HuH-7 (cell line): Measurements from ENCODE around the gene LIPC.

ENCODE experiments used
- DNase-seq: peaks from one replicate; pipeline ENCODE4 v3.0.0; 2011; ENCODE audit warnings: low spot score

Gene LIPC

GRCh38 chr15:58458076-58458475 is 26.3 kb downstream of the LIPC start:
- DNase-seq = no peak

GRCh38 chr15:58459045-58459444 is 27.3 kb downstream of the LIPC start:
- no peak for DNase-seq

GRCh38 chr15:58459560-58459959 is 27.8 kb downstream of the LIPC start:
- DNase-seq = no peak

GRCh38 chr15:58460116-58460790 is 28.5 kb downstream of the LIPC start:
- no peak for DNase-seq

- no peak for DNase-seq
Measured at GRCh38 chr15:58460872-58461271, 29.1 kb downstream of the LIPC start.

- no peak for DNase-seq
Measured at GRCh38 chr15:58462547-58462946, 30.8 kb downstream of the LIPC start.

GRCh38 chr15:58462973-58463663 is 31.3 kb downstream of the LIPC start:
- no peak for DNase-seq

- no peak for DNase-seq
Measured at GRCh38 chr15:58463815-58464650, 32.2 kb downstream of the LIPC start.

- no peak for DNase-seq
Measured at GRCh38 chr15:58465070-58465469, 33.3 kb downstream of the LIPC start.

GRCh38 chr15:58465866-58466517 is 34.2 kb downstream of the LIPC start:
- DNase-seq = no peak

- no peak for DNase-seq
Measured at GRCh38 chr15:58466566-58466965, 34.8 kb downstream of the LIPC start.

- peak; percentile 53 for DNase-seq
Measured at GRCh38 chr15:58467121-58467721, 35.4 kb downstream of the LIPC start.

- peak; percentile 51 for DNase-seq
Measured at GRCh38 chr15:58467722-58468423, 36.1 kb downstream of the LIPC start.

- no peak for DNase-seq
Measured at GRCh38 chr15:58469432-58470353, 37.9 kb downstream of the LIPC start.

GRCh38 chr15:58471348-58471747 is 39.6 kb downstream of the LIPC start:
- no peak for DNase-seq

- no peak for DNase-seq
Measured at GRCh38 chr15:58472221-58472620, 40.4 kb downstream of the LIPC start.

- DNase-seq = no peak
Measured at GRCh38 chr15:58472821-58473581, 41.2 kb downstream of the LIPC start.

GRCh38 chr15:58473724-58474123 is 41.9 kb downstream of the LIPC start:
- DNase-seq = no peak

- no peak for DNase-seq
Measured at GRCh38 chr15:58474741-58475323, 43.0 kb downstream of the LIPC start.
